PC-3 (cell line): ENCODE measurements around the gene ACVR1.

Source experiments
- EZH2 ChIP-seq: fragments of 300-600 bp; sonication (generic); IDR thresholded peaks from one replicate; pipeline ENCODE4 v1.6.1; 2017; ENCODE audit warnings: antibody characterized with exemption, mild to moderate bottlenecking, low read length; ENCODE audit not compliant: unreplicated experiment
- TF ChIP-seq, protein P1 (sequence below): fragments of 300-600 bp; sonication (generic); conservative IDR thresholded peaks from 2 replicates; pipeline ENCODE4 v1.5.1; 2017; ENCODE audit warnings: antibody characterized with exemption, low read depth, mild to moderate bottlenecking, low read length

GRCh38 chr2:157784823-157785175 lies 91.3 kb downstream of the ACVR1 start:
- TF ChIP-seq, protein P1, sequence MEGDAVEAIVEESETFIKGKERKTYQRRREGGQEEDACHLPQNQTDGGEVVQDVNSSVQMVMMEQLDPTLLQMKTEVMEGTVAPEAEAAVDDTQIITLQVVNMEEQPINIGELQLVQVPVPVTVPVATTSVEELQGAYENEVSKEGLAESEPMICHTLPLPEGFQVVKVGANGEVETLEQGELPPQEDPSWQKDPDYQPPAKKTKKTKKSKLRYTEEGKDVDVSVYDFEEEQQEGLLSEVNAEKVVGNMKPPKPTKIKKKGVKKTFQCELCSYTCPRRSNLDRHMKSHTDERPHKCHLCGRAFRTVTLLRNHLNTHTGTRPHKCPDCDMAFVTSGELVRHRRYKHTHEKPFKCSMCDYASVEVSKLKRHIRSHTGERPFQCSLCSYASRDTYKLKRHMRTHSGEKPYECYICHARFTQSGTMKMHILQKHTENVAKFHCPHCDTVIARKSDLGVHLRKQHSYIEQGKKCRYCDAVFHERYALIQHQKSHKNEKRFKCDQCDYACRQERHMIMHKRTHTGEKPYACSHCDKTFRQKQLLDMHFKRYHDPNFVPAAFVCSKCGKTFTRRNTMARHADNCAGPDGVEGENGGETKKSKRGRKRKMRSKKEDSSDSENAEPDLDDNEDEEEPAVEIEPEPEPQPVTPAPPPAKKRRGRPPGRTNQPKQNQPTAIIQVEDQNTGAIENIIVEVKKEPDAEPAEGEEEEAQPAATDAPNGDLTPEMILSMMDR: peak; percentile 29; the same call in 1 of the 2 replicates
- TF ChIP-seq EZH2: no peak
